IMR-90 (cell line): ENCODE results near the gene KDM5A. TPM values are rescaled to one million over a fixed set of nuclear protein-coding genes. Genes with fewer than 3 reads are reported as not detected.

Source experiments
- ATAC-seq: fragments of 200-7000 bp; cut with Tn5 transposase; 2 replicates; pipeline ENCODE4 v1.9.1; 2020; ENCODE audit warnings: low read depth, mild to moderate bottlenecking, moderate library complexity
- BruUV-seq: library from RNA; stranded (reverse); fragments of 400-500 nt; replicated peaks from 2 replicates; lab custom pipeline; 2021; lab: Mats Ljungman, UMichigan
- CTCF ChIA-PET: fragments of 300-600 bp; formaldehyde crosslinking; extraction: SDS; loops from one replicate; lab custom pipeline; 2021; ENCODE audit warnings: antibody characterized with exemption; lab: Yijun Ruan, JAX
- POLR2A ChIA-PET: fragments of 300-600 bp; sonication (Branson Sonifier 250); formaldehyde crosslinking; loops from one replicate; lab custom pipeline; 2022; ENCODE audit warnings: antibody characterized with exemption; ENCODE audit not compliant: unreplicated experiment; lab: Charles Lee
- DNase-seq: peaks from one replicate; pipeline ENCODE4 v3.0.0; 2013
- H2AFZ ChIP-seq: replicated peaks from 2 replicates; pipeline ENCODE3; 2013; ENCODE audit warnings: low read length, mild to moderate bottlenecking; ENCODE audit not compliant: poor library complexity
- H2AK5ac ChIP-seq: 2 replicates; pipeline ENCODE4 v1.6.1; 2013; ENCODE audit warnings: low read depth, low read length, inconsistent platforms
- H2AK9ac ChIP-seq: replicated peaks from 2 replicates; pipeline ENCODE3; 2013; ENCODE audit warnings: mild to moderate bottlenecking, low read depth, low read length, moderate library complexity; ENCODE audit not compliant: poor library complexity
- H2BK120ac ChIP-seq: 2 replicates; pipeline ENCODE4 v1.6.1; 2013; ENCODE audit warnings: low read depth, low read length, inconsistent platforms
- H2BK15ac ChIP-seq: 3 replicates; pipeline ENCODE4 v1.6.1; 2013; ENCODE audit warnings: low read depth, low read length, inconsistent platforms
- H2BK20ac ChIP-seq: 2 replicates; pipeline ENCODE4 v1.6.1; 2013; ENCODE audit warnings: low read depth, mild to moderate bottlenecking, inconsistent platforms, low read length, moderate library complexity
- H2BK5ac ChIP-seq: 2 replicates; pipeline ENCODE4 v1.6.1; 2013; ENCODE audit warnings: mild to moderate bottlenecking, low read depth, low read length, inconsistent platforms; ENCODE audit not compliant: poor library complexity, severe bottlenecking
- H3K14ac ChIP-seq: replicated peaks from 2 replicates; pipeline ENCODE4 v1.6.1; 2013; ENCODE audit warnings: low read depth, low read length, inconsistent platforms
- H3K18ac ChIP-seq: 2 replicates; pipeline ENCODE4 v1.6.1; 2013; ENCODE audit warnings: low read depth, low read length, control low read depth
- H3K23ac ChIP-seq: 2 replicates; pipeline ENCODE4 v1.6.1; 2013; ENCODE audit warnings: low read depth, low read length, inconsistent platforms
- H3K27ac ChIP-seq: 2 replicates; pipeline ENCODE4 v1.5.1; 2013; ENCODE audit warnings: mild to moderate bottlenecking, control low read depth, low read length; ENCODE audit not compliant: insufficient read depth
- H3K27me3 ChIP-seq: 2 replicates; pipeline ENCODE4 v1.6.1; 2013; ENCODE audit warnings: low read length; ENCODE audit not compliant: control insufficient read depth, insufficient read depth
- H3K36me3 ChIP-seq: 2 replicates; pipeline ENCODE4 v1.6.1; 2013; ENCODE audit warnings: low read length, mixed read lengths; ENCODE audit not compliant: control insufficient read depth, insufficient read depth
- H3K4ac ChIP-seq: 2 replicates; pipeline ENCODE4 v1.6.1; 2013; ENCODE audit warnings: low read depth, low read length, inconsistent platforms
- H3K4me1 ChIP-seq: 2 replicates; pipeline ENCODE4 v1.6.1; 2013; ENCODE audit warnings: low read length, mixed read lengths; ENCODE audit not compliant: control insufficient read depth, insufficient read depth
- H3K4me2 ChIP-seq: 2 replicates; pipeline ENCODE4 v1.6.1; 2013; ENCODE audit warnings: low read depth, mild to moderate bottlenecking, control low read depth, low read length, moderate library complexity
- H3K4me3 ChIP-seq: 2 replicates; pipeline ENCODE4 v1.5.1; 2013; ENCODE audit warnings: low read depth, mild to moderate bottlenecking, control low read depth, low read length, moderate library complexity; ENCODE audit not compliant: insufficient read depth
- H3K56ac ChIP-seq: 2 replicates; pipeline ENCODE4 v1.6.1; 2013; ENCODE audit warnings: low read length, inconsistent platforms; ENCODE audit not compliant: insufficient read depth; ENCODE audit errors: extremely low read depth
- H3K79me1 ChIP-seq, 2 experiments: 2 replicates each; pipeline ENCODE4 v1.6.1; 2013; ENCODE audit warnings: low read length in 2 of 2, inconsistent platforms in 1 of 2, low read depth in 1 of 2
- H3K9ac ChIP-seq: 2 replicates; pipeline ENCODE4 v1.6.1; 2013; ENCODE audit warnings: low read depth, low read length, control low read depth
- H3K9me1 ChIP-seq: 2 replicates; pipeline ENCODE4 v1.6.1; 2013; ENCODE audit warnings: low read length, inconsistent platforms; ENCODE audit not compliant: insufficient read depth
- H3K9me3 ChIP-seq: 2 replicates; pipeline ENCODE4 v1.6.1; 2013; ENCODE audit warnings: low read length; ENCODE audit not compliant: control insufficient read depth, insufficient read depth
- H4K20me1 ChIP-seq: 2 replicates; pipeline ENCODE4 v1.6.1; 2013; ENCODE audit warnings: low read length, inconsistent platforms; ENCODE audit not compliant: insufficient read depth
- H4K5ac ChIP-seq: 2 replicates; pipeline ENCODE4 v1.6.1; 2013; ENCODE audit warnings: mild to moderate bottlenecking, low read depth, low read length, control low read depth
- H4K8ac ChIP-seq, 2 experiments: 2 replicates each; pipeline ENCODE4 v1.6.1; 2013; ENCODE audit warnings: low read depth in 2 of 2, low read length in 2 of 2, control low read depth in 1 of 2, inconsistent platforms in 1 of 2
- H4K91ac ChIP-seq: 2 replicates; pipeline ENCODE4 v1.6.1; 2013; ENCODE audit warnings: low read depth, low read length, inconsistent platforms; ENCODE audit not compliant: insufficient read depth
- BHLHE40 ChIP-seq: fragments of 150-350 bp; IDR thresholded peaks from 2 replicates; pipeline ENCODE4 v1.6.1; 2016; ENCODE audit warnings: mild to moderate bottlenecking, low read depth, low read length
- CEBPB ChIP-seq: IDR thresholded peaks from 2 replicates; pipeline ENCODE4 v1.6.1; 2012; ENCODE audit warnings: low read depth, low read length, improper control_type of control experiment
- CHD1 ChIP-seq: IDR thresholded peaks from 2 replicates; pipeline ENCODE4 v1.6.1; 2012; ENCODE audit warnings: low read depth, low read length, improper control_type of control experiment
- CTCF ChIP-seq: conservative IDR thresholded peaks from 2 replicates; pipeline ENCODE4 v1.5.1; 2012; ENCODE audit warnings: mild to moderate bottlenecking, low read depth, low read length, improper control_type of control experiment
- ELK1 ChIP-seq: fragments of 150-350 bp; IDR thresholded peaks from 2 replicates; pipeline ENCODE4 v1.6.1; 2016; ENCODE audit warnings: low read depth, mild to moderate bottlenecking, low read length, moderate library complexity, borderline replicate concordance
- FOS ChIP-seq: fragments of 150-350 bp; IDR thresholded peaks from 2 replicates; pipeline ENCODE4 v1.6.1; 2016; ENCODE audit warnings: low read depth, low read length
- MAFK ChIP-seq: IDR thresholded peaks from 2 replicates; pipeline ENCODE4 v1.6.1; 2012; ENCODE audit warnings: low read depth, low read length, improper control_type of control experiment
- MAZ ChIP-seq: IDR thresholded peaks from 2 replicates; pipeline ENCODE4 v1.6.1; 2012; ENCODE audit warnings: low read depth, mild to moderate bottlenecking, low read length, improper control_type of control experiment, moderate library complexity, borderline replicate concordance
- MXI1 ChIP-seq: IDR thresholded peaks from 2 replicates; pipeline ENCODE4 v1.6.1; 2012; ENCODE audit warnings: low read depth, mild to moderate bottlenecking, low read length, moderate library complexity, borderline replicate concordance
- NFE2L2 ChIP-seq: fragments of 150-350 bp; IDR thresholded peaks from 2 replicates; pipeline ENCODE4 v1.6.1; 2016; ENCODE audit warnings: low read depth, mild to moderate bottlenecking, low read length
- POLR2A ChIP-seq: IDR thresholded peaks from 2 replicates; pipeline ENCODE4 v1.6.1; 2012; ENCODE audit warnings: mild to moderate bottlenecking, low read depth, low read length
- RAD21 ChIP-seq: IDR thresholded peaks from 2 replicates; pipeline ENCODE4 v1.6.1; 2012; ENCODE audit warnings: low read length, improper control_type of control experiment
- RCOR1 ChIP-seq: IDR thresholded peaks from 2 replicates; pipeline ENCODE4 v1.6.1; 2012; ENCODE audit warnings: mild to moderate bottlenecking, low read length, improper control_type of control experiment; ENCODE audit not compliant: insufficient replicate concordance
- RFX5 ChIP-seq: IDR thresholded peaks from 2 replicates; pipeline ENCODE4 v1.8.0; 2012; ENCODE audit warnings: low read depth, mild to moderate bottlenecking, low read length, moderate library complexity
- SMC3 ChIP-seq: fragments of 150-350 bp; IDR thresholded peaks from 2 replicates; pipeline ENCODE4 v1.6.1; 2016; ENCODE audit warnings: low read depth, mild to moderate bottlenecking, antibody characterized with exemption, low read length, moderate library complexity
- USF2 ChIP-seq: fragments of 150-350 bp; IDR thresholded peaks from 2 replicates; pipeline ENCODE4 v1.6.1; 2017; ENCODE audit warnings: mild to moderate bottlenecking, antibody characterized with exemption, low read length, low read depth
- WGBS, 2 experiments: methylation state at CpG; one replicate each; pipeline versions ENCODE4 v1.1.5 to v1.1.7; 2013; ENCODE audit warnings: missing lambda C conversion rate in 2 of 2; ENCODE audit not compliant: insufficient read length in 1 of 2; ENCODE audit errors: extremely low coverage in 2 of 2; 5-methylcytosine and 5-hydroxymethylcytosine counted together
- dilution Hi-C: fragments of 300-500 bp; cut with HindIII; formaldehyde crosslinking; loops from one replicate; pipeline ENCODE4 v1.14.3; 2018; ENCODE audit warnings: low sequenced_read_pairs; ENCODE audit not compliant: unreplicated experiment
- in situ Hi-C: fragments of 300-500 bp; cut with MboI; formaldehyde crosslinking; loops from 3 replicates; pipeline ENCODE4 v1.14.3; 2019; ENCODE audit warnings: low sequenced_read_pairs, inconsistent platforms, mixed read lengths
- intact Hi-C: fragments of 100-400 bp; cut with micrococcal nuclease; formaldehyde crosslinking; loops from 2 replicates; pipeline ENCODE4 v1.10.0; 2022
- polyA plus RNA-seq, 3 experiments: library from polyadenylated mRNA; depleted of rRNA; stranded (reverse); fragments of >200 nt; gene quantifications; 2 replicates each; pipeline ENCODE4 v1.2.3, GENCODE V29; 2012; ENCODE audit warnings: low replicate concordance in 1 of 3
- total RNA-seq: library from RNA; depleted of rRNA; stranded (reverse); fragments of >200 nt; gene quantifications from 2 replicates; pipeline ENCODE4 v1.2.3, GENCODE V29; 2012

The KDM5A gene
- total and polyA plus RNA-seq, 2 of the 4 experiments (the other 2 are of a cell fraction), result 7.9 to 95.9 TPM

GRCh38 chr12:264269-264668, 124.9 kb downstream of the KDM5A start:
- Histone ChIP-seq H3K4me2 (no peak overlapping the region), H3K27me3 (peaks cover 35% of the 10 kb centered on the region), H2AK9ac (no peak overlapping the region), H4K20me1 (no peaks in the 10 kb centered on the region), H3K14ac (no peak overlapping the region), H3K4ac (no peak overlapping the region), H3K23ac (no peak overlapping the region), H3K9ac (no peak overlapping the region), H2BK20ac (no peak overlapping the region), H3K9me1 (peaks cover 4% of the 10 kb centered on the region; the same call in 1 of the 2 replicates), H3K4me3 (no peak overlapping the region), H3K56ac (no peak overlapping the region), H3K79me1 (no peaks in the 10 kb centered on the region), H2BK5ac (no peak overlapping the region), H2AFZ (no peak overlapping the region), H3K9me3 (no peaks in the 10 kb centered on the region), H3K18ac (no peak overlapping the region), H4K8ac (no peak overlapping the region), H2AK5ac (no peak overlapping the region), H3K36me3 (no peaks in the 10 kb centered on the region), H2BK120ac (no peak overlapping the region), H4K91ac (no peak overlapping the region), H3K27ac (no peak overlapping the region), H2BK15ac (no peak overlapping the region), H3K4me1 (peaks cover 6% of the 10 kb centered on the region), H4K5ac (no peak overlapping the region)
- ATAC-seq (no peak), DNase-seq (no peak)
- TF ChIP-seq MAZ (no peak), CTCF (no peak), MXI1 (no peak), RCOR1 (no peak), FOS (no peak), ELK1 (no peak), CEBPB (no peak), POLR2A (no peak), RFX5 (no peak), RAD21 (no peak), MAFK (no peak), SMC3 (no peak), NFE2L2 (no peak), CHD1 (no peak), USF2 (no peak), BHLHE40 (no peak)
- POLR2A ChIA-PET, result interaction anchor here (0.6 kb wide), 1 partner anchor 31 kb away, joined by 3 read pairs; no protein-coding TSS in a partner anchor
- no TSS peak for BruUV-seq
- CTCF ChIA-PET, result no interaction called here
- intact Hi-C loops, result no loop called here
- dilution Hi-C loops, result no loop called here
- in situ Hi-C loops, result no loop called here
- 80% methylated on average over 1 of the region's 3 CpGs; no CpG with 5 or more reads in 1 of the 2 experiments for WGBS, 2 experiments
